Gastroesophageal sphincter (tissue), 3 donors: ENCODE measurements around the gene PARD6B.

Experiments
- EP300 ChIP-seq: sonication (generic); formaldehyde crosslinking; IDR thresholded peaks from one replicate; pipeline ENCODE4 v1.6.1; 2017; ENCODE audit warnings: antibody characterized with exemption, mild to moderate bottlenecking
- POLR2A ChIP-seq, 2 donors: fragments of 450-650 bp; IDR thresholded peaks; one replicate each; pipeline ENCODE4 v1.6.1; 2017; ENCODE audit warnings: antibody characterized with exemption in 2 of 2, mild to moderate bottlenecking in 2 of 2, moderate library complexity in 1 of 2
- POLR2AphosphoS5 ChIP-seq: sonication (generic); formaldehyde crosslinking; IDR thresholded peaks from one replicate; pipeline ENCODE4 v1.6.1; 2017; ENCODE audit warnings: antibody characterized with exemption
- TF ChIP-seq, protein P1 (sequence below), 4 experiments: fragments of 200-600 bp in 2 of 4; fragments of 450-650 bp in 2 of 4; sonication (generic) in 1 of 4; IDR thresholded peaks; one replicate each; pipeline ENCODE4 v1.5.1; 2017 to 2019; ENCODE audit warnings: antibody characterized with exemption in 4 of 4, mild to moderate bottlenecking in 2 of 4, moderate library complexity in 2 of 4

DNA sequence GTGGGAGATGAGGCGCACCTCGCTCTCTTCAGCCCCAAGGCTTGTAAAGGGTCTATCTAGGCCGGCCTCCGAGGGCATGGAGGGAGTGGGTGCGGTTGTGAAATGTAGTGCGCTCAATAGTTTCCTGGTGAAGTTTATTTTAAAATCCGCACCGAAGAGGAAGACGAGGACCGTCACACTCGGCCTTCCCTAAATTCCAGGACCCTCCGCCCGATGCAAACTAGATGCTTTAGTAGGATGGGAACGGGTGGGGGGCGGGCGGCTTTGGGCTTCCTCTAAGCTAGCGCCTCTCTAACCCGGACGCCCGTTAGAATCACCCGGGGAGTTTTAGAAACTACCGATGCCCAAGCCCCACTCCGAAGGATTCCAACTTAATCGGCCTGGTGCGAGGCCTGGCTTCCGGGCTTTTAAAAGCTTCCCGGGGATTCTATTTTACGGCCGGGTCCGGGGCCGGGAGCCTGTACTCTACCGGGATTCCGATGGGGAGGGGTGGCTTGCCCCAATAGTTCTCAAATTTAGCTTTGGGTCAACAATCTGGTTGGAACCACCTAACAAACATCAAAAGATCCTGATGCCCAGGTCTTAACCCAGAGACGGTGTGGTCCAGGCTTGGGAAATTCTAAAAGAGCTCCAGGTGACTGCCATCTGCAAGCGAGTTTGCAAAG lies 62.9 kb downstream of the PARD6B start:
- TF ChIP-seq POLR2A (IDR thresholded peaks at IDR 0.05) (no peak), EP300 (no peak), POLR2AphosphoS5 (no peak)
- TF ChIP-seq, protein P1, sequence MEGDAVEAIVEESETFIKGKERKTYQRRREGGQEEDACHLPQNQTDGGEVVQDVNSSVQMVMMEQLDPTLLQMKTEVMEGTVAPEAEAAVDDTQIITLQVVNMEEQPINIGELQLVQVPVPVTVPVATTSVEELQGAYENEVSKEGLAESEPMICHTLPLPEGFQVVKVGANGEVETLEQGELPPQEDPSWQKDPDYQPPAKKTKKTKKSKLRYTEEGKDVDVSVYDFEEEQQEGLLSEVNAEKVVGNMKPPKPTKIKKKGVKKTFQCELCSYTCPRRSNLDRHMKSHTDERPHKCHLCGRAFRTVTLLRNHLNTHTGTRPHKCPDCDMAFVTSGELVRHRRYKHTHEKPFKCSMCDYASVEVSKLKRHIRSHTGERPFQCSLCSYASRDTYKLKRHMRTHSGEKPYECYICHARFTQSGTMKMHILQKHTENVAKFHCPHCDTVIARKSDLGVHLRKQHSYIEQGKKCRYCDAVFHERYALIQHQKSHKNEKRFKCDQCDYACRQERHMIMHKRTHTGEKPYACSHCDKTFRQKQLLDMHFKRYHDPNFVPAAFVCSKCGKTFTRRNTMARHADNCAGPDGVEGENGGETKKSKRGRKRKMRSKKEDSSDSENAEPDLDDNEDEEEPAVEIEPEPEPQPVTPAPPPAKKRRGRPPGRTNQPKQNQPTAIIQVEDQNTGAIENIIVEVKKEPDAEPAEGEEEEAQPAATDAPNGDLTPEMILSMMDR (IDR thresholded peaks at IDR 0.05) = no peak
